GM18861 (cell line): ENCODE measurements around the gene ZNF385B.

ENCODE experiments used
- ATAC-seq: cut with Tn5 transposase; IDR thresholded peaks from one replicate; pipeline ENCODE4 v1.9.1; 2021; ENCODE audit not compliant: unreplicated experiment

ZNF385B gene

DNA sequence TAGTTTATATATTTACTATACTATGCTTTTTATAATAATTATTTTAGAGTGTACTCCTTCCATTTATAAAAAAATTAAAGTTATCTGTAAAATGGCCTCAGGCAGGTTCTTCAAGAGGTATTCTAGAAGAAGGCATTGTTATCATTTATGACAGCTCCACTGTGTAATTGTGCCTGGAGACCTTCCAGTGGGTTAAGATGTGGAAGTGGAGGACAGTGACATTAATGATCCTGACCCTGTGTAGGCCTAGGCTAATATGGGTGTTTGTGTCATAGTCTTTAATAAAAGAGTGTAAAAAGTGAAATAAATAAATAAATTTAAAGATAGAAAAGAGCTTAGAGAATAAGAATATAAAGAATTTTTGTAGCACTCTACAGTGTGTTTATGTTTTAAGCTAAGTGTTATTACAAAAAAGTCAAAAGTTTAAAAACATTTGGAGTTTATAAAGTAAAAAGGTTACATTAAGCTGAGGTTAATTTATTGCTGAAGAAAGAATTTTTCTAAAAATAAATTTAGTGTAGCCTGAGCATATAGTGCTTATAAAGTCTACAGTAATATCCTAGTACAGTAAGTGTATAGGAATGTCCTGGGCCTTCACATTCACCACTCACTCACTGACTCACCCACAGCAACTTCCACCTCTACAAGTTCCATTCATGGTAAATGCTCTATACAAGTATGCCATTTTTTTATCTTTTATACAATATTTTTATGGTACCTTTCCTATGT lies 406.8 kb downstream of the ZNF385B start:
- no peak for ATAC-seq

DNA sequence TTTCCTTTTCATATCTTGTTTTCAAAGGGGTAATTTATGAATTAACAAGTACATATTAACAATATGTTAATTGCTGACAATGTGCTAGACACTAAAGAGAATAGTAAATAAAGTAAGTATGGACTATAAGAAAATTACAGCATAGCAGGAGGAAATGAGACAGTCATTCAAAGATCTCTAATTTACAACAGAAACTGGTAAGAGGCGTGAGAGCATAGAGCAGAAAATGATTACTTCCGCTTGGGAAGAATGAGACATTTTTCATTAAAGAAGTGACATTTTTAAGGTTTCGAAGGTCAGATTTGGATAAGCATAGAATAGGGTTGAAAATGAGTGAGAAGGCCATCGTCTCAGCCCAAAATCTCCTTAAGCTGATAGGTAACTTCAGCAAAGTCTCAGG lies 412.4 kb downstream of the ZNF385B start:
- ATAC-seq: peak; percentile 91

DNA sequence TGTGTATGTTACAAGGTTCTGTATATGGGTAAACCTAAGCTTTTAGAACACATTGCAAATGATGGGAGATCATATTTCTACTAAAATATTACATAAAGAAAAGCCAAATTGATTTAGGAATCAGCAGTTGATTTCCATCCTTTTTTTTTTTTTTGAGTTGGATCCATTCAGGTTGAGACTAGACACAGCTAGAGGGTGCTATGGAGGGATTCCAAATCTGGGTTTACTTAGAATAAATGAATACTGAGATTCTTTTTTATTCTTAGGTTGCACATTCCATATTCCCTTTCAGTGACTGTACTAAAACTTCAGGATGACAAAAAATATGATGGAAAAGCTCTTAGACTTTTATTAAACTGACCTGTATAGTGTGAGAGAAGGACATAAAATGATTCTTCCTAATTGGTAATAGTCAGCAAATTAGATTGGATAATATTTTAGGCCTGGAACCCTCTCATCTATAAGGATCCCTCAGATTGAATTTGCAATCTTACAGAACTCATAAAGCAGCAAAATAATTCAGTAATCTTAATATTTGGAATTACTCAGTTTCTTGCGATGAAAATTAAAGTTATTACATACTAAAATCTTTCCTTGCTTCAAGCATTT lies 413.5 kb downstream of the ZNF385B start:
- ATAC-seq: no peak

DNA sequence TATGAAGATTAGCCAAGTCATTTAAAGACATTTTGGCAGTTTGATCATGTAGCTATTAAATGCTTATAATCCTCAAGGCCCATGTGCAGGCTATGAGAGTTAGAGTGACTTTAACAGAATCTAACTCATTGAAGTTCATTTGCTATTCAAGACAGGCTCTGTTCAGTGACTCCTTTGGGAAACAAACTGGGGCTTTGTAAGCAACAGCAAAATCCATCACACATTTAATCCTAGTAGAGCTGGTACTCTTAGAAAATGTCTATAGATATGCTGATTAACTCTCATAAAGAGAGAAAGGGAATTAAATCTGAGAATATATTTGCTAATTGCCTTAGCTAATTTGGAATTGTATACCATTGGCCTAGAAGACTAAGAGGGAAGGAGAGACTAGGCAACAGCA lies 414.0 kb downstream of the ZNF385B start:
- ATAC-seq: no peak

DNA sequence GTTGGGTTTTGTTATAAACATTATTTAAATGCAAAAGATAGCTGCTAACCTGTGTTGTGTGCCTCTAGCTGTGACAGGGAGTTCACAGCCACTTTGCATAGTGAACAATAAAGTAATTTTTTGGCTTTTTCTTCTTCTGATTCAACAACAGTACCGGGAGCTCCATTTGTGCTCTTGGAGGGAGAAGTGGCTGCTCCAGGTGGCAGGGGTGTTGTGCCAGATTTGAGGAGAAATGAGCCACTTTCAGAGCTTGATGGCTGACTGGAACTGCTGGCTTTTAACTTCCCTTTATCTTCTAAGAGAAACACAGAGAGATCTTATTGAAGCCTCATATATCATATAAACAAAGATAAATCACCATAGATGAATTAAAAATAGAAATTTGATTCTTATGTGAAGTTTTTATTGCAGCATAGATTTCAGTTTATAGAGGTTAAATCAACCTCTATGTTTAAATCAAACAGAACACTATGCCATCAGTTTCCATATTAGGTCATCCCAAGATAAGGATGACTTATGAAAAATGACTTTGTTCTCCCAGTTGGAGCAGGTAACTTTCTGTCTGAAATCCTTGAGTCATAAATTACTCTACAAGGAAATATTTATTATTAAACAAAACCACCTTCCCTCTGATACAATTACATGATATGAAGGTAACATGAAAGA lies 414.8 kb downstream of the ZNF385B start:
- no peak for ATAC-seq

DNA sequence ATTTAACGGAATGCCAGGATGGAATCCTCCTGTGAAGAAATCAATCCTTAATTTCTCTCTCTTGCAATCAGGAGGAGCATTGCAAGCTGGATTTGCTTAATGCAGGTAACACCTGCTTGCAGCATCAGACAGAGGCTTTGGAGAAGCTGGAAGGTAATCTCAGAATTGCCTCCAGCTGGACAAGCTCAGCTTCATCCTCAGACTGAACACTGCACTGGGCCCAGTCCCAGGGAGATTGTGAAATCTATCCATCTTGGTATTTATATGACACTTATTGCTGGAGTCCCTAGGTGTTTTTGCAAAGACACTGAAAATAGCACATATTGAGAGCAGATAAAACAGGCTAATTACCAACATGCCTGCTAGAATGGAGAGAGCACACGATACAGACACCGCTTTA lies 417.4 kb downstream of the ZNF385B start:
- ATAC-seq: no peak

DNA sequence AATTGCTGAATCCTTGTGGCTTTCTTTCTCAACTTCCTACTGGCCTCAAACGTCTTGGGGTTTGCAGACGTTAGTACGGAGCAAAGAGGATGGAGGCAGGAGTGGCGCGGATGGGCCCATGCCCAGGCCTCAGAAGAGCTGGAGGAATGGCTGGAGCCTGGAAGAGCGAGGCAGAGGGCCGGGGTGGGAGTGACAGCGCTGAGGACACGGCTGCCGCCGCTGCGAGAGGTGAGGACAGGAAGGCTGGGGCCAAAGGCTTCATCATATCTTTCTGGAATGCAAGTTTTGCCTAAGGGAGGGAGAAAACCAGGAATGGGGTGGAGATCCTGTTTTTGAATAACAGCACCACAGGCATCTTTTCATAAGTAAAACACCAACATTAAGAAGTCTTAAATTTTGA lies 418.2 kb downstream of the ZNF385B start:
- ATAC-seq: no peak

DNA sequence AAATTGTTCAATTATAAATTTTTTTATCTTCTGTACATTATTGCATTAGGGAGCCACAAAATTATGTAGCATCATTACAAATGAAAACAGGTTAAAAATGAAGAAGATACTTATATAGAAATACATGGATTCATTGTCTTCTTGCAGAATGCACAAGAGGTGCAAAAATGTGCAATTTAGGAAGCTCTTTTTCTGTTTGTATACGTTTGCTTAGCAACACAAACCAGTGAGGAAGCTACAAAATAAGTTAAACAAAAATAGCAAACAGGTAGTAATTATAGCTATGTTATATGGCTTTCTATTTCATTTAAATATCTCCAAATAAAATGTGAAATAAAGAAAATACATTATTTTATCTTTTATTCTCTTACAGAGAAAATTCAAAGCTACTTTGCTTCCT lies 419.2 kb downstream of the ZNF385B start:
- no peak for ATAC-seq

DNA sequence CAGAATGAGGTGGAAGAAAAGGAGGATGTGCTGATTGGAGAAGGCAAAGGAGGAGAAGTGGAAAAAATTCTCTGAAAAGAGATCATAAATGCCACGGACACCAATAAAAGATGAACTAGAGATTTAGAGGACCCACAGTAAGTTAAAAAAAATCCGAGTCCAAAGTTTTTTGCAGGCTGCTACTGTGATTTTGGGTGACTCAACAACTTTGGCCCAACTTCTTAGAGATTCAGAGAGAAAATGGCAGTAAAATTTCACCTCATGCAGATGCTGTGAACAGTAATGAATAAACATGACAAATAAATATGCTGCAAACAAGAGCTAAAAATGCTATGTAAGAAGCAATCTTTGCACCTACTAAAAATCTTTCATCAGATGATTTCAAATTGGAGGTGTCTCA lies 419.9 kb downstream of the ZNF385B start:
- ATAC-seq: no peak

DNA sequence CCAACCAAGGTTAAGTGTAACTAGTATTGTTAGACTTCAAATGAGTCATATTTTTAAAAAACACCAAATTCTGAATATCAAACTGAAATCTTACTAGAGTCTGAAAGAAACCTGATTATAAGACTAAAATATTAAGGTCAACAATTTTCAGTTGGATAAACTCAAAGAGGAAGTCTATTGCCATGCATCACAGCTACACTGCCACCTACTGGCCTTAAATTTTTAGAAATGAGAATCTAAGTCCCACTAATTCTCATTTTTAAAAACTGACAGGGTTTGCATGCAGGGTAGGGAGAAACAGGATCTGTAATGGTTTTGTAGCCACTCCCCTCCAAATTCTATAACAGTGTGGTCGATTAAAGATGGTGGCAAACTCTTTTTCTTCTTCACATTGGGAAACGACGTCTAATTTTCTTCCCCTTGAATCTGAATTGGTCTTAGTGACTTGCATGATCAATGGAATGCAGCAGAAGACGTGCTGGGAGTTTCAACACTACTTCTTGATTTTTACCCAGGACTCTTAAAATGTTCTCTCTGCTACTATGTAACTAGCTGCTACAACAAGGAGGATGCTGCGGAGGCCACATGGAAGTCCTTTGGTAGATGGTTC lies 420.7 kb downstream of the ZNF385B start:
- no peak for ATAC-seq

DNA sequence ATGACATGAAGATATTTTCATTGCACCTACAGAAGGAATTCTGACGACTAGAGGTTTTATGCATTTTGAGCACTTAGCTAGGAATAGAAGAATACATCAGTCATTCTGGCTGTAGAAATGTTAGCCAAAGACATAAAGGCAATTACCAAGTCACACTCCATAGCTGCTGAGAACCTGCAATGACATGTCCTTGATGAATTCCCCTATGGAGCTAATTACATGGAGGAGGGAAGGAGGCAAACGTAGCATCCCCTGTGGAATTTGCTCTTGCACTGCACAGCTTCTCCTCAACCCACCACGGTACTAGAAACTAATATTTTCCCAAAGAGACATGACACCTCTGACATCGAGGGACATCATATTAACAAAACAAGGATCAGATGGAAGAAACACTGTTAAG lies 422.8 kb downstream of the ZNF385B start:
- no peak for ATAC-seq

DNA sequence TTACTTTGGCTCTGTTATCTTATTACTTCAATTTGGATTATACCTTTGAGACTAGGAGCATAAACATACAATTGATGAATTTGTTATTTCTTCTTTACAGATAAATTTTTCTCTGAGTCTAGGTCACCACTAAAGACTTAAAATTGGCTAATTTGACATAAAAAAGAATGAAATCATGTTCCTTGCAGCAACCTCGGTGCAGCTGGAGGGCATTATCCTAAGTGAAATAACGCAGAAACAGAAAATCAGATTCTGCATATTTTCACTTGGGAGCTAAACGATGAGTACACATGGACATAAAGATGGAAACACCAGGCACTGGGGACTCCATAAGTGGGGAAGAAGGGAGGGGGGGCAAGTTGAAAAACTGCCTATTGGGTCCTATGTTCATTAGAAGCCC lies 424.0 kb downstream of the ZNF385B start:
- no peak for ATAC-seq

DNA sequence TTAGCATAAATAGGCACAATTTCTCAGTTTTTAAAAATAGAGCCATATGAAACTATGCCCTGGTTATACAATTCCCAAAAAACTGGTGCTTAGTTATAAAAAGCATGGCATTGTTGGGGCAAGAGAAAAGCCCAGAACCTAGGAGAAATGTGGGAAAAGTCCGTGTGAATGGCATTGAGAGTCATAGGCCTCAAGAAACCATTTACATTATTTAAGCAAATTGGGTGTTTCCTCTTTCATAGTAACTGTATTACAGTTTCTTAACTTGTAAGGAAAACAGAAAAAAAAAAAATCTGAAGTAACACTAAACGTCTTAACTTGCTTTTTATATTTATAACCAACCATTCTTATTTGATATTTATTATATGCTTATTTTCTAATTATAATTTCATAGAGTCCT lies 425.8 kb downstream of the ZNF385B start:
- no peak for ATAC-seq

DNA sequence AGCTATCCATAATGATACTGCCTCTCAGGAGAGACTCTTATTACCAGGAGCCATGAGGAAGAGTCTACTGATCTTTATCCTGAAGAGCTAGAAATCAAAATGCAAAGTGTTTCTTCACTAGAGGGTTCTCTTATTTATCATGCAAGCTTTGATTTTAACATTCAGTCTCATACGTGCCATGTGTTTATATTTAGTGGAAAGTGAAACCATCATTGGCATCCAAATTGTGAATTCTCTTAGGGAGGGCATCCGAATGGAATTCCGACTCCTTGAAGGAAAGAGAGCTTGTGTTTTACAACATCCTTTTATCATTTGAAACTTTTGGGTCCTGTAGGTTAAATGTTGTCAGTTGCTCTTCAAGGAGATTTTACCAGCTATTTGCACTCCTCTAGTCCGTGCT lies 426.4 kb downstream of the ZNF385B start:
- ATAC-seq: no peak

DNA sequence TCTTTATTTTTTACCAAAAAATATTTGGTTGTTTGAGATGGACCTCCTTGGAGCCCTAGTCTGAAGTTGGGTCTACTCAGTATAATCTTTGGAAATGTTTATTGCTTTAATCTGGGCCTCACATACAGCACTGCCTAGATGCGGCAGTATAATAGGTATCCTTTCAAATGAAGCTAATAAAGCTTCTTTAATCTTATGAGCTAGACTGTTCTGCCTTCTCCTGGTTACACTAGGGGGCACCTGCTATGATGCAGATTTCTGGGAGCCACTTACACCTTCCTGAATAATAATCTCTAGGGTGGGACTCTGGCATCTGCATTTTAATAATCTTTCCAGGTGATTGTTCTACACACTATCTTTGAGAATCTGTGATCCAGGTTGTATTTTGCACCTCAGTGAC lies 427.1 kb downstream of the ZNF385B start:
- no peak for ATAC-seq

DNA sequence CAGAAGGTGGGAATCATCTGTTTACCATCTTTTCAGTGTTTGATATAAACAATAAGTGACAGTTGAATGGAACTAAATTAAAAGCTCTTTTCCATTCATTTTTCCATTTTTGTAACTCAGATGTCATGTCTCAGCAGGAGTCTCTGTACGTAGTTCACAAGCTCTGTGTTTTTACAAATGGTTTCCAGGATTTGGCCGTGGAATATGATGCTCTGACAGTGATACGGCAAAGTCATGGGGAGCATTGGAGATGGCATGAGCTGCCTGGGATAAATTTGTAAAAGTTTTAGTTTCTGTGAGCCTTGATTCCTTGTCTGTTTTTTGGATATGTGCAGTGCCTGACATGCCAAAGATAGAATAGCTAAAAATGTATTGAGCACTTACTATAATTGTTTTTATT lies 428.7 kb downstream of the ZNF385B start:
- ATAC-seq: no peak

DNA sequence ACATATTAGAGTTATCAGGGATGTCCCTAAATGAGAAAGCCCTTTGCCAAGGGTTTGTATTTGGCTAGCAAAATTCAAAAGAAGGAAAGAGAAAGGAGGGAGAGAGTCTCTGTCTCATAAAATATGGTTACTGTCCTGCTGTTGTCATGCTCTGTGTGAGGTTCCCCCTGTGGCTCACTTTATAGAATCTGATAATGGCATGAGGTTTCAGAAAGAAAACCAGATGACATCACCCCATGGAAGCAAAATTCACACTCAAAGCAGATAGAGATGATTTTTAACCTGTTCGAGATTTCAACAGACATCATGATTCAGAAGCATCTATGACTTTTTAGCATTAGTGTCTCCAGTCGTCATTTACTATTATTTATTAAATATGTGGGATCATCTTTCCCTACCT lies 431.8 kb downstream of the ZNF385B start:
- no peak for ATAC-seq

DNA sequence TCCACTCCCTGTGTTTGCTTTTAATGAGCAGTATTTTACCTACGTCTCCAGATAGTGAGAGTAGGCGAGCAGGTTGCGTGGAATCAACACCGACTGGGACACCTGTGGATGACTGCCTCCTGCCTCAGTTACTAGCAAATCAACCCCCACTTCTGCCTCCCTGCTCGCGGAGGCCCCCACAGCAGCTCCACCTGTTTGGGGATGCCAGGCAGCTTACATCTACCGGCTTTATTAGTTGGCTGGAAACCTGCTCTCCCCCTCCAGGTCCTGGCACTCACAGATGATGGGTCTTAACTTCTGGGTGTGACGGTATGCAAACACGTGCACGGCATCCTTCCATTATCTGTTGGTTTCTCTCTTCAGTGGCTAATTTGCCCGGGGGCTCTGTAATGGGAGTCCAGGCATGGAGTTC lies 432.3 kb downstream of the ZNF385B start:
- no peak for ATAC-seq

DNA sequence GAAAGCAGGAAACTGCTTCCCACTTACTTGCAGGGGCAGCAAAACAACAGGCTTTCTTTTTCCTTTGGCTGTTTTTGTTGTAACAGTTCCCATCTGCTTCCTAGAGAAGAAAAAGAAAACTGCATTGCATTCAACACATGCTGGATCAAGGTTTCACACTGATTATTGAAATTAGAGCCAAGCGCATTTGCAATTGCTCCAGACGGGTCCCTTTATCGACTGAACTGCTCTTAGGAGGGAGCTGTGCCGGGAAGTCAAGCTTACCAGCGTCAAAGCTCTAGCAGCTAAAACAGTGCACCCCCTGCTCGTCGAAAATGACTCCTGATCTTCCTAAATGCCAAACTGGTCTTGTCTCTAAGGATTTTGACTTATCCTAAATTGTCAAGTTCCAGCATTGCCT lies 432.8 kb downstream of the ZNF385B start:
- no peak for ATAC-seq

DNA sequence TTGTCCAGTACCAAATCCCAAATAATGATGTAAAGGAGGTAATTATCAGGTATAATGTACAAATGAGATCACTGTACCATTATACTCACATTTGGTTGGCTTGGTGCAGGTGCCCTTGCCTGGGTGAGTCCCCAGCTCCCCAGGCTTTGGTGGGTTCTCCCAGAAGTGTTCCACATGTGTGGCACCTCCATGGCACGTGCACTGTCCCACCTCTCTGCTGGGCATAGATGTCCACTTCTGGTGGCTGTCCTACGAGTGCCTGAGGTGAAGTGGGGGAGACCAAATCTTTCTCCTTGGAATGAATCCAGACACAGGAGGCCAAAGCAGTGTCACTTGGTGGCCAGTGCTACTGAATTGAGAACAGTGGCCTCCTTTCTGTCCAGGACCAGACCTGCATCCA lies 434.3 kb downstream of the ZNF385B start:
- no peak for ATAC-seq

DNA sequence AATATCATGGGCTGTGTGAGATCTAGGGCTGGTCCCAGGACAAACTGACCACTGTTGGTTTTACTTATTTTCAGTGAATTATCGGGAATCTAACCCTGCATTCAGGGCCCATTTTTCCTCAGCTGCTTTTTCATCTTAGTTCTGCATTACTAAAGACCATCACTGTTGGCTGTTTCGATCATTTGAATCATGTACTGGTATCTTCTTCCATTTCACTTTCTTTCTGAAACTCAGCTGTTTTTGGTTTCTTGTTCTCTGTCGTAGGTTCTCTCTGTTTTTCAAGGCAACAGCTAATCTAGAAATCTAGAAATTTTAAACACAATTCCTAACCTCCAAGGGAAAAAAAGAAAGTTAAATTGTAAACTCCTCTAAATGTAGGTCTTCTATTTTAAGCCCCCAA lies 436.8 kb downstream of the ZNF385B start:
- ATAC-seq: no peak

DNA sequence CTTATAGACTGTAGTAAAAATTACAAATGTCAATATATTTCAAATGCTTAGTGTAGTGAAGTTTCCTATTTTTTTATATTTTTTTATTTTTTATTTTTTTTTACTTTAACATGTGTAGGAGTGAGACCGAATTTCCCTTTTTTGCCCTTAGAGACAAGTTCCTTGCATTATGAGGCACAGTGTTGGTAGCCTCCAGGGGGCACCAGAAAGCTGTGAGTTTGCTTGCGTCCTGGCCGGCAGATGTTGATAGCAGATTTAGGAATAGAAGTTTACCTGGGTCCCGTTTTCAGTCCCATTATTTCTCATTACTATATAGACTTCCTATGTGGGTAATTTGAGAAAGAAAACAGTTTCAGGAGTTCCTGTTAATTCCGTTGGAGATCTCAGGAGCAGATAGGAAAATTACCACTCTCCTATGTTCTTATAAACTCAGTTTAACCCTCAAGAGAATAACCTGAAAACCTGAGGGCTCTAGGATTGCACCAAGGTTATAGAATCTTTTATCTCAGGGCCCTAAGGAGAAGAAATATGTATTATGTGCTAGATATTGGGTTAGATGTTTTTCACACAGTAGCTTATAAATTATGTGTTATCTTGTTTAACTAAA lies 439.3 kb downstream of the ZNF385B start:
- peak; percentile 76 for ATAC-seq
